GM18907 (cell line): ENCODE results near the gene MICAL3.
A peak's percentile ranks its signal among the peaks of the same experiment; 100 is the strongest.

Source experiments
- ATAC-seq: cut with Tn5 transposase; IDR thresholded peaks from one replicate; pipeline ENCODE4 v1.9.1; 2021; ENCODE audit warnings: mild to moderate bottlenecking, moderate library complexity; ENCODE audit not compliant: unreplicated experiment

MICAL3 gene

DNA sequence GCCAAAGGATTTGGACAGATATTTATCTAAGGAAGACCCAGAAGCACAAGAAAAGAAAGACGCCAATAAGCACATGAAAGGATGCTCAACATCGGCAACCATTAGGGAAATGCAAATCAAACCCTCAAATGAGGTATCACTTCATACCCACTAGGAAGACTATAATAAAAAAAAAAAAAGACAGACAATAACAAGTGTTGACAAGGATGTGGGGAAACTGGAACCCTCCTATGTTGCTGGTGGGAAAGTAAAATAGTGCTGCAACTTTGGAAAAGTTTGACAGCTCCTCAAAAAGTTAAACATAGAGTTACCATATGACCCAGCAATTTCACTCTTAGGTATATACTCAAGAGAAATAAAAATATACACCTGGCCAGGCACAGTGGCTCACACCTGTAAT lies 47.0 kb downstream of the MICAL3 start:
- ATAC-seq, result no peak

DNA sequence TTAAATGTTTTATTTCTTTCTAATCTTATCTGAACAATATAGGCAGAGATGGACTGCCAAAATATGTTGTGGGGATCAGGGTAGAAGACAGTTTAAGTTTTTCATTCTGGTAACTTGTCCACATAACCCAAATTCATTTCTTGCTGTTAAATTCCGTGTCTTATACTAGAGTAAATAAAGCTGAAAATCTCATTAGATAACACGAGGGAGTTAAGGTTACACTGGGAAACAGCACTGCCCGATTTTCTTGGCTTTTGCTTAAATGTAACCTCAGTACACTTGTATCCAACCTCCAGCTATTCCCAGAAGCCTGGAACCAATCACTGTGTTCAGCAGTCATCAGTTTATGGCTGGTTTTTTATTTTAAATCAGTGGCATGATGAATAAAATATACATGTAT lies 48.2 kb downstream of the MICAL3 start:
- no peak for ATAC-seq

DNA sequence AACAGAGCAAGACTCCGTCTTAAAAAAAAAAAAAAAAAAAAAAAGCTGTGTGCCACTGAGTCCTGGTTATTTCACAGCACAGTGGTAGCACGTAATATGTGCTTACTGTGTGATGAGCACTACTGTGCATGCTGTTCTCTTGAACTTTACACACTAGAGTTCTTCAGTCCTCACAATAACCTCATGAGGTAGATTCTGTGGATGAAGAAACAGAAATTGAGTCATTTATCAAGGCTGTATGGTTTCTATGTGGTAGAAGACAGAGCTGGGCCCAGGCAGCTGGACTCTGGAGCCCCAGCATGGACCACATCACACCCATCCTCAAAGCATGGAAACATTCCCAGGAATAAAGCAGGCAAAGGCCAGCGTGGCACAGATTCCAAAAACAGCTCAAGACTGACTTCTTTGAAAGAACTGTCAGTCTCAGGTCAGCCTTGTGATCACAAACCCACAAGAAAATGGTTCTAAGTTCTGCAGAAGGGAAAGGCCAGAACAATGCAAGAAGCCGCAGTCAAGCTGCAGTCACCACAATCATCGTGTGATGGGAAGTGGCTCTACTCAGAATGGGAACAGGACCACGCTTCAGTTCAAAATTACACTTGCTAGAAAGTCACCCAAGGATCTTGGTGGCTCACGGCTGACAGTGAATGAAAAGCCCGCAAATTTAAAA lies 49.5 kb downstream of the MICAL3 start:
- no peak for ATAC-seq

DNA sequence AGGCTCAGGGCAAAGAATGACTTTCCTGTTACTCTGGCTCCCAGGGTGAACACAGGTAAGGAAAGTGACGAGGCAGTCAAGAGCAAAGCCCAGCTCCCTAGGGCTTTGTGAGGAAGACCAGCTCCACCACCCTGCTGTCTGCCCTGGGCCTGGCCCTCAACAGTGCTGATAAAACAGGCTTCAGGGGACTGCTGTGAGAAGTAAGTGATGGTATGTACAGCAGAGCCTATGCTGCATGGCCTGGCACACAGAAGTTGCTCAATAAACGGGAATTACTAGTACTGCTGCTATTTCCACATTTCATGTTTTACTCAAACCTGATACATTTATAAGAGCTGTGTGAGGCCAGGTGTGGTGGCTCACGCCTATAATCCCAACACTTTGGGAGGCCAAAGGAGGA lies 50.3 kb downstream of the MICAL3 start:
- no peak for ATAC-seq

DNA sequence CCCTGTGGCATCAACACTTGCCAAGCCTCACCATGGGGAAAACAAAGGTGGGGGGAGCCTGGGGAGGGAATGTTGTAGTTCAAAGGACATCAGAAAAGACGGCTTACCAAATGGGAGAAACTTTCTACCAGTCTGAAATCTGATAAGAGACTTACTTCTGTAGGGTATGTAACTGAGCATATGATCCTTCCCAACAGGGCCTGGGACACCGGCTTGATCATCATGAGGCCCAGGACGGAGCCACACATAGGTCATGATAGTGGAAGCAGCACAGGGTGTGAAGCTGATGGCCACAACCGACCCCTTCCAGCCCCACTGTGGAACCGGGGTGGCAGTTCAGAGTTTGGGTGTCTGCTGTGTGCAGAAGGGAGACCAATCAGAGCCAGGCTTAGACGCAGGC lies 51.1 kb downstream of the MICAL3 start:
- ATAC-seq, result no peak

DNA sequence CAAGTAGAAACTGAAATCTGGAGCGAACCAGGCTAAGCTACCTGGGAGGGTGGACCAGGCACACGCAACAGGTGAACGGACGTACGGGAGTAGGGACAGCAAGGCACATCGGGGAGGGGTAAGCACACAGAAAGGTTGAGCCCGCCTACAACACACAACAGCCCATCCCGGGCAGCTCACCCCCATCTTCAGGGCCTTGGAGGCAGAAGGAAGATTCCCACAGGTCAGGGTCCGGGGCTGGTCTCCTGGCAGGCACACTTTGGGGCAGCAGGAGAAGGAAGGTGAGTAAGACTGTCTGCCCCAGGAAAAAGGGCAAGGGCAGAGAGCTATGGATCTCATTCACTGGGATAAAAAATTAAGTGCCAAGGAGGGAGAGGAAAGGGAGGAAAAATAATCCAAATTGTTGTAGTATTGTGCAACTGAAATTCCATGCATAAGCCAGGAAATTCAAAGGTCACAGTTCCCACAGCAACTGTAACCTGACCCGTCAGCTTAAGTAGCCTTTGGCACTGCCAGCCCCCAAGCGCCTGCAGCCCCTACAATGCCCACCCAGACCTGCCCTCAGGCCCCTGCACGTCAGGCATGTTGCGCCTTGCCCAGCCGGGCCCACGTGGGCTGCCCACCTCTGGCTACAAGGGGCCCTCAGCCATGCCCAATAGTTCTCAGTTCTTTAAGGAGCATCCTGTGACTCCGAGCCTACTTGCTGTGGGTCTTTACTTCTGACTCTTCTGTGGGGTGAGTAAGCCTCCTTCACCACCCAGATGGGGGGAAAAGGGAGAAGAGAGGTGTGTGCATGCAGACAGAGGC lies 51.8 kb downstream of the MICAL3 start:
- no peak for ATAC-seq

DNA sequence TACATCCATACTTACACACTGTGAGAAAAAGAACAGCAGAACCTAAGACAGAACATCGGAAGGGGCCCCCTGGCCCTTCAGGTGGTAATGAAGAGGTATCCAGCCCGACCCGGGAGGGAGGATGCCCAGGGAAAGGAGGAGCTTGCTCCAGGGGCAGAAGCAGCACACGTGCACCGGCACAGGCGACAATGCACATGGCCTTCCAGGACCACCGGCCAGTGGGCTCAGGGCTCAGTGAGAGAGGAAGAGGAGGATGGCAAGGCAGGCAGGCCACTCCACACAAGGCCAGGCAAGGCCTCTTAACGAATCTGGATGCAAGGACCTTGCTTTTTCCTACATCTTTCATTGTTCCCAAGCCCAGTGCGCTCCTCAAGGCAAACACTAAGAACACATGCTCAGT lies 52.6 kb downstream of the MICAL3 start:
- ATAC-seq, result no peak

DNA sequence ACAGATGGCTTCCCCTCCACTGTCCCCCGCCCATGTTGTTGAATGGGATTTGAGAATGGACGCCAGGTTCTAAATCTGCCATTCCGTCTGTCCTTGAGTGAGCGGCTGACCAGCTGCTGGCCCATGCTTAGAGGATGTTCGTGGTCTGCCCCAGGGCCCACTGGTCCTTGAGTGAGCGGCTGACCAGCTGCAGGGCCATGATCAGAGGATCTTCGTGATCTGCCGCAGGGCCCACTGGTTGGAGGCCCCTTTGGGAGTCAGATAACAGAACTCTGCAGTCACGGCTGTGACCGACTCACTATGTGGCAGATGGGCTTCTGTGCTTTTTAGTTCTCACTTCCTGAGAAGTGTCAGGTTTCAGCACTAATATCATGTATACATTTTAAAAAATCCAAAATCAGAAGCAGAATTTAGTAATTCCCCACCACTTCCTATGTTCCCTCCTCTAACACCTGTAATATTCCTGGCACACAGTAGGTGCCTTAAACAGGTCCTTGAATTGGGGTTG lies 54.1 kb downstream of the MICAL3 start:
- ATAC-seq, result no peak

DNA sequence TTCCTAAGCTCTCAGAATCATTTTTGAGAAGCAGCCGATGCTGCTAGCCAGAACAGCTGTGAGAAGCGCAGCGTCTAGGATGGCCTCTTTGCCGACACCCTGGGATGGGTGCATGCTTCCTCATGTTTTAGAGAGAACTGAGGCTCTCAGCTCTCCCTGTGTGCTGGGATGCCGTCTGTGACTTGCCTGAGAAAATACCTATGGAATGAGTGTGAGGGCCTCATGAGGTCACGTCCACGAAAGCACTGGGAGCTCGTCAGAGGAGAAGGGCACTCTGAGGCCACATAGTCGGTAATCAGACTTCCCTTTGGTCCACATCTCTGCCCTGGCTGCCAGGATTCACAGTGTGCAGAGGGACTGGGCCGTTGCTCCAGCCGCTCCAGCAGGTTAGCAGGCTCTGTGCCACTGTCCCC lies 54.7 kb downstream of the MICAL3 start:
- no peak for ATAC-seq

DNA sequence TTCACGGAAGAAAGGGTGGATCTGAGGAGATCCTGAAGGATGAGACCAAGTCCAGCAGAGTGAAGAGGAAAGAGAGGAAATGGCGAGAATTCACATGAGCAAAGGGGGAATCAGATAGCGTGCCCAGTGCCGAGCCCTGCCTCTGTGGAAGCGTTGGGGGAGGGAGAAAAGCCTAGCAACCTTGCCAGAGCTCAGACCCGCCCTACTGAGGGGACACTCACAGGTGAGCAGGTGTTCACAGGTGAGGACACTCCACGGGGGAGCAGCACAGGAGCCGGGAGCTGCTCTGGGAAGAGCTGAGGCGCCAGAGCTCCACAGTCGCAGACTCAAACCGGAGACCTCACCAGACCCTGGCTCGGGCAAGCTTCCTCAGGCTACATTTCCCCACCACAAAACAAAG lies 56.2 kb downstream of the MICAL3 start:
- ATAC-seq, result no peak

DNA sequence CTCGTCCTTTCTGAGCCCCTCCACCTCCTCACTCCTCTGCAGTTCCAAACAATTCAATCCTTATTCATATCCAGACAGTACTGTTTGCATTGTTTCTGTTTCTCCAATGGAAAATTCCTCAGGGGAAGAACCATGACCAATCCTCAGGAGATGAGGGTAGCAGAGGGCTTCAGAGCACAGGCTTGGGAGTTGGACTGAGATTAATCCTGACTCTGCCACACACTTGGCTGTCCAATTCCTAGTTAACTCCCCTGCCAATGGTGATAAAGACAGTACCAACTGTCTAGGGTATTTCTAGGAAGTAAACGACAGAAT lies 58.0 kb downstream of the MICAL3 start:
- ATAC-seq, result no peak

DNA sequence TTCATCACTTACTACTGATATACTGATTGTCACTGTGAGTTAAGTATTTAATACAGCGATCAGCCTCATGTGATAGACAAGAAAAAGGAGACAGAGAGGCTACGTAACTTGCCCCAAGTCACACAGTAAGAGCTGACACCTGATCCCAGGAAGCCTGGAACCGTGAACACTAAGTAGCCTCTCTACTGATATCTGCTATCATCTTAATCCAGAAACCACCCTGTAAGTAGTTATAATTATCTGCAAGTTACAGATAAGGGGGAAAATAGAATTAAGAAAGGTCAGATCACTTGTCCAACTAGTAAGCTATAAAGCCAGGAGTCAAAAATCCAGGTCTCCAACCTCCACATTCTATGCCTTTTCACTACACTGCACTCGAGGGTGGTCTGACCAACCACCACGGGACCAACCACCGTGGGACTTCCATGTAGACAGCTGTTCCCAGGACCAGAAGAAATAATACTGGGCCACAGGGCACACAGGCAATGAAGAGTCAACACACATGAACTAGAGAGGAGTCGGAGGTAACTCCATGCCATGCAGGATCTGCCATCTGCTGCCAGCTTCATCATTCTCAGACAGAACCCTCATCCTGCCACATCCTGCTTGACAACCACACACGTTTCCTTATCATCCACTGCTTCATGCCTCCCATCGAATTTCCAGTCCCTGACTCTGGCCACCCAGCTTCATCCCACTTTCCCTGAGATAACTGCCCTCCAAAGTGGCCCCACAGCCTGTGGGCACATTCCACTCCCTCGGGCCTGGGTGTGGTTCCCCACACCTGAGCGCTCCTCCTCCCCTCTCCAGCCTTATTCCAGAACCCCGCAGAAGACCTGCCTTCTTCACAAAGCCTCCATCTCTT lies 58.6 kb downstream of the MICAL3 start:
- no peak for ATAC-seq

DNA sequence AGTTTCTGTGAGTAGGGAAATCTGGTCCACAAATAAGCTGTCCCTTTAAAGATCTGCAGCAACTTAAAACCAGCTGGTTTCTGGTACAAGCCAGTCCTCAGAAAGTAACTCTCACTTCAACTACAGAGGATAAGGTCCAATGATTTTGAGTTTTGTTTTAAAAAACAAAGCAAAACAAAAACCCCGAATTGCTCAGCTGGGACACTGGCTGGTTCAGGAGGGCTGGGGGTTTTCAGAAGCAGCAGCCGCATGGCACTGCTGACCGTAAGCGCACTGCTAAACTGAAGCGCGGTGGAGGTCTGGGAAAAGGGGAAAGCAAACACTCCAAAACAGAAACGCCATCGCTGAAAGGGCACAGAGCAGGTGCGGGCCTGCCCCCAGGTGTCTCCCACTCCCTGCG lies 59.7 kb downstream of the MICAL3 start:
- peak; percentile 78 for ATAC-seq

DNA sequence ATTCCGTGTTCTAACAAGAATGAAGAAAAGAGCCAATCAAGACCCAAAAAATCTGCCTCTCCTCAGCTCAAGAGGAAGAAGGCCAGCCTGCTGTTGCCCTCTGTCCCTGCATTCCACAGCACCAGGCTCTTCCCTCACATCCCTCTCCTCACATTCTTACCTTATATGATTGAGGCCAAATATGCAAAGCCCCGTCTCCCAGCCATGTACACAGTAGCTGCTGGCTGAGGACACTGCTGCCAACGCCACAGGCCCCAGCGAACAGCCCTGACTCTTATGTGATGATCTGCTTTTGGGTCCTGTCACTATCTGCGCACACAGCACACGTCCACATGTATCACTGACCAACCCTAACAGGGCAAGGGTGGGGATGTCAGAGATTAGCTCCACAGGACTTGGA lies 60.2 kb downstream of the MICAL3 start:
- ATAC-seq, result no peak

DNA sequence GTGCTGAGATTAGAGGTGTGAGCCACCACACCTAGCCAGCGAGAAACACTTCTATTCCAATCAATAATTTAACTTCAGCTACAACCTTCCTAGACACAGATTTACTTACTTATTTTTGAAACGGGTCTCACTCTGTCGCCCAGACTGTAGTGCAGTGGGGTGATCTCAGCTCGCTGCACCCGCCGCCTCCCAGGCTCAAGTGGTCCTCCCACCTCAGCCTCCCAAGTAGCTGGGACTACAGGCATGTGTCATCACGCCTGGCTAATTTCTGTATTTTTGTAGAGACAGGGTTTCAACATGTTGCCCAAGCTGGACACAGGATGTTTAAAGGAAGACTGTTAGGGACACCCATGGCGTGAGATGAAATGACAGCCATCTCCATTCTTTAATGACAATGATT lies 61.3 kb downstream of the MICAL3 start:
- ATAC-seq, result no peak

DNA sequence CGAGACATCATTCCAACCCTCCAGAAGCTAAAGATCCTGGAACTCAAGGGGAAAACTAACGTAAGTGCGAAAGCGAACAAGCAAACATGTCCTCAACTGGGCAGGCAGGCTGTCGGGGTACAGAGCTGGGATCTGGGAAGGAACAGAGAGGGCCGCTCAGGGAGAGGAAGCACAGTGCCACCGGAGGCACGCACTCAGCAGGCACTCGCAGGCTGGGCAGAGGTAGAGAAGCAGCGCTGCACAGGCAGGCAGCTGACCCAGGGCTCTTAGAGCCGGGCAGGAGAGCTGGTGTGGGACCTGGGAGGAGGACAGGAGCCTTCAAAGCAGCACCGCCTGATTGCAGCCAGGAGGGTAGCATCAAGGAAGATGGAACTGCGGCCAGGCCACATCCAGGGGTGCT lies 62.2 kb downstream of the MICAL3 start:
- no peak for ATAC-seq

DNA sequence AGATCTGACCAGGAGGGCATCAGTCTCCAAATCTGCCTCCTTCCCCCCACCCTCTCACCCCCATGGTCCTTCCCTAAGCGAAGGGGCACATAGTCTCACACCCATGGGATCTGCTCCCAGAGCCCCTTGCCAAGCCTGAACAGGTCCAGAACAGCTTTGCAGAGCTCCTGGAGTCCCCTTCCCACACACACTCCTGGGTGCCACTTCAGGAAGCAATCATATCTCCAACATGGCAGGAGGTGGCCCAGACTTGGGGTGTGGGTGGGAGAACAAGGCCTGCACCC lies 63.0 kb downstream of the MICAL3 start:
- no peak for ATAC-seq

DNA sequence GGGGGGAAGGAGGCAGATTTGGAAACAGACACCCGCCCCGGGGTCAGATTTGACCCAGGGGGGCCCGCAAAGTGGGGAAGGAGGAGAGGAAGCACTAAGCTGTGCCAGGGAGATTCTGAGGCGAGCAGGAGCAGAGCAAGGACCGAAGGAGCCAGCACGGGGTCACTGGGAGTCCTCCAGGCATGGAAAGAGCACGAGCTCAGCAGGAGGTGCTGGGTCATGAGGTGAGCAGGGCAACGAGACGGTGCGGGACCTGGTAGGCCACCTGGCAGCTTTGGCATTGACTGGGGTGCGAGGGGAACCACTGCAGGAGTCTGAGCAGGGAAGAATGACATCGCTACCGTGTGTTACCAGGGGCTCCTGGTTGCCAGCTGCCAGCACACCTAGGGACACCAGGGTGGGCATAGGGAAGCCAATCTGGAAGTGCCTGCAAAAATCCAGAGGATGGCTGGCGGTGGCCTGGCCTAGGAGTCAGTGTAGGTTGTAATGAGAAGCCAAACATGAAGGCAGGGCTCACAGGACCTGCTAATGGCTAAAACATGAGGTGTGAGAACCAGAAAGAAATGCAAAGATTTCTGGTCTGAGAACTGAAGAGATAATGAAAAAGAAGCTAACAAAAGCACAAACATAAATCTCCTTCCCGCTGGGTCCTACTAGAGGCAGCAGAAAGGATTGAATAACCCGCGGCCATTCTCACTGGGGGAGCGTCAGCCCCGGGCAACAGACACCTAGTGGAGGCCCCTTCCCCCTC lies 63.5 kb downstream of the MICAL3 start:
- no peak for ATAC-seq

DNA sequence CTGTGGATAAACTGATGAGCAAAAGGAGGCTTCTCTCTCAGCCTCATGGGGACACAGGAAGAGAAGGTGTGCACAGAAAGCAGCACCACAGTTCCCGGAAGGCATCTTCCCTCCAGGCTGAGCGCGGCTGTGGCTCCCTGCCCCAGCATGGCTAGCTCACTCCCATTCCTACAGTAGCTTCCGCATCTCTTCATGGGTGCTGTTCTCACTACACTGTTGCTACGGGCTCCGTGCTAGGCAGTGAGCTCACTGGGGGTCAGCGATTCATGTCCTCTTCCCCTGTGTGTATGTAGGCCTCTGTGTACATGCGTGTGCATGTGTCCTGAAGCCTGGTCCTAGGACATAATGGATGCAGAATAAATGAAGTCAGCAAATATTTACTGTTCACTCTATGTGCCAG lies 64.3 kb downstream of the MICAL3 start:
- ATAC-seq, result no peak

DNA sequence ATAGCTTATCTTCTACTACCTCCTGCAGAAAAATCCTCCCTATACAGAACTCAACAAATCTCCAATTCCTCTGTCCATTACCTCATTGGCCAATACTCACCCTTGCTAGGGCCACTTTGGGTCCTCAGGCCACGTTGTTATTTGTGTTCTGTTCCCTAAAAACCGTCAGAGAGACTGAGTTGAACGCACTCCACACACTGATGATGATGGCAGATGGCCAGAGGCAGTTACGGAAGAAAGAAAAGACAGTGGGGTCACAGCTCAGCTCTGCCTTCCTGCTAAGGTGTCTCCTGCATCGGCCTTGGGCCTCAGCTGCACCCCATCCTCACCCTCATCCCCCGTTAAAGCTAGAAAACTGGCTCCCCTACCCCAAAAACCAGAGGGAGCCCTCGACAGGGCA lies 66.2 kb downstream of the MICAL3 start:
- no peak for ATAC-seq

DNA sequence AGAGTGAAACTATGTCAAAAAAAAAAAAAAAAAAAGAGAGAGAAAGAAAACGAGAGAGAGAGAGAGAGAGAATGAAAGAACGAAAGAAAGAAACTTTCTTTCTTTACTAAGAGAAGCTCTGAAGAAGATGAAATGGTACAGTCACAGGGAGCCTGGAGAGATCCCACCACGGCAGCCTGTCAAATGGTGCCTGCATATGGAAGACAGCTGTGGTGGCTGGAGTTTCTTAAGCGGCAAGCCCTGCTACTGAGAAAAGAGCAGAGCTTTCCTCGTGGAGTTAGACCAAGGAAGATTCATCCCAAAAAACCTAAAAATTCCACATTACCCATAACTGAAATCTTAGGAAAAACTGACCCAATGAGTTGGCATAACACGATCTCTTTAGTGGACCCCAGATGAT lies 66.7 kb downstream of the MICAL3 start:
- no peak for ATAC-seq
